ENCODE data around the gene PPFIBP2. TPM values are rescaled to one million over a fixed set of nuclear protein-coding genes. Genes with fewer than 3 reads are reported as not detected.
A peak's percentile ranks its signal among the peaks of the same experiment; 100 is the strongest.

The PPFIBP2 gene
- total RNA-seq, 1 experiment from 2014 or later = 1.2 TPM

DNA sequence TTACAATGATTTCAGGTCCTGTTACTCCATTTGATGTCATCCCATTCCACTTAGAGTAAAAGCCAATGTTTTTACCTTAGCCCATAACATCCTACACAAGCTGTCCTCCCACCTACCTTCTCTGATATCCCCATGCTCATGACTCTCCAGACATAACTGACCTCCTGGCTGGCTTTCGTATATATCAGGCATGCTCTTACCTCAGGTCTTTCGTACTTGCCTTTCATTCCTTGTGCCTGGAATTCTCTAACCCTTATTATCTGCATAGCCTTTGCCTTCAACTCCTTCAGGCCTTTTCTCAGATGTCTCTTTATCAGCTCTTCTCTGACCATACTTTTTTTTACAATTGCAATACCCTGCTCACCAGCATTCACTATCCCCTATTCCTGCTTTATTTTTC lies 169.8 kb downstream of the PPFIBP2 start:
- no peak for DNase-seq (ENCODE audit: low read depth)

DNA sequence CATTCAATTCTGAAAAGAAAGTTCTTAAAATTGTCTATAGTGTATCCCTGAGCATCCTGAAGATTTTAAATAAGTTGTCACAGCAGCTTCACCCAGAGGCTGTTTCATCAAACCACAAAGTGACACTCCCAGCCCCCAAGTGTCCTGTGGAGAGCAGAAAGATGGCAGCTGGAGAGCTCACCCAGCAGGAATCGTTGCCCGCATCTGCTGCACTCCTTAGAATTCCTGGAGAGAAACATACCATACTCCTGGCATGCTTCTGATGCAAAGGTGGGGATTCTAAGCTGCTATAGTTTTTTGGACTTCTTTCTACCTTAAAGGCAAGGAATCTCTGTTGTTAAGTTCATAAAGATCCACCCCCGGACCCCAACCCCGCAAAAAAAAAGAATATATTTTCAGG lies 173.0 kb downstream of the PPFIBP2 start:
- no peak for DNase-seq (ENCODE audit: low read depth)

DNA sequence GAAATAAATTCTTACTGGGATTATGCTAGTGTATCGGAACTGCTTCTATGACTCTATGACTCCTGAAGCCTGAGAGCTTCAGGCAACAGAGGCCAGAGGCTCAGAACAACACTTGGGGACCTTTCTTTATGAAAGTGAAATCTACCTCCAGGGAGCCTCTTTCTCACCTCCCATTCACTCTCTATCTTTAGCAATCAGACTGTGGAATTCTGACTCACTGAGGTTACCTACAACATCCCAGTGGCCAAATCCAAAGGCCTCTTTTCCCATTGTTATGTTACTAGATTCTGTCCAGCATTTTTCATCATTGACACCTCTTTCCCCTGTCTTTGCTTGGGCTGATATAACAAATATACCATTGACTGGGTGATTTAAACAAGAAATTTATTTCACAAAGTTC lies 173.6 kb downstream of the PPFIBP2 start:
- DNase-seq (ENCODE audit: low read depth) = no peak

DNA sequence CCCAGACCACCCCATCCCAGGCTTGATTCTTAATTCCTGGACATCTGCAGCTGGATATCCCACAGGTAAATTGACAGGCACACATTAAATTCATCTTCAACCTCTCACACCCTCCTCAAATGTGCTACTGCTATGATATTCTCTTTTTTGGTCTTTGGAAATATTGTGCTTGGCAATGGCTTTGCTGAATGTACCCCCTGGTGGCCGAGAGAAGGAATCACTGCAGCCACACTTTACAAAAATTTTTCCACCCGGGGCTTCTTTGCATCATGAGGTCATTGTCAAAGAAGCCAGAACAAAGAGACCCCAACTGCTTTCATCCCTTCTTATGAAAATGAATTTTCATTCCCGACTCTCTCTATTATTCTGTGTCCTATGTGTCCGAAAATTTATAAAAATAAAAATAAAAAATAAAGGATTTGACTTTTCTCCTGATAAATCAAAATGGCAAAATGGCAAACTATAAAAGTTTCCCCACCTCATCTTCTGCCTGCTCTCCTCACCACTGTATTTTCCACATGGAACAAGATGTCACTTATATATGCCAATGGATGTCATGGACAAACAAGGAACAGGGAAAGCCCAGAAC lies 174.5 kb downstream of the PPFIBP2 start:
- DNase-seq (ENCODE audit: low read depth) = no peak

DNA sequence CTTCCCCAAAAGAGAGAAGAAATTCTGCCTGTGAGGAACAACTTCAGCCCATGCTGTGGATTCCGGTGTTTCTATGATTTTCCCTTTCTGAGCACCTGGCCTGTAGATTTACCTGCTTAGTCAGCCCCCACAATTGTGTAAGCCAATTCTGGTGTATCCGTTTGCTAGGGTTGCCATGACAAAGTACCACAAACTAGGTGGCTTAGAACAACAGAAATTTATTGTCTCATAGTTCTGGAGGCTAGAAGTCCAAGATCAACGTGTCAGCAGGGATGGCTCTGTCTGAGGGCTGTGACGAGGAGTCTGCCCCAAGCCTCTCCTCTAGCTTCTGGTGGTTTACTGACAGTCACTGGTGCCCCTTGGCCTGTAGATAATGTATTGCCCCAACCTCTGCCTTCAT lies 175.4 kb downstream of the PPFIBP2 start:
- DNase-seq (ENCODE audit: low read depth) = no peak

DNA sequence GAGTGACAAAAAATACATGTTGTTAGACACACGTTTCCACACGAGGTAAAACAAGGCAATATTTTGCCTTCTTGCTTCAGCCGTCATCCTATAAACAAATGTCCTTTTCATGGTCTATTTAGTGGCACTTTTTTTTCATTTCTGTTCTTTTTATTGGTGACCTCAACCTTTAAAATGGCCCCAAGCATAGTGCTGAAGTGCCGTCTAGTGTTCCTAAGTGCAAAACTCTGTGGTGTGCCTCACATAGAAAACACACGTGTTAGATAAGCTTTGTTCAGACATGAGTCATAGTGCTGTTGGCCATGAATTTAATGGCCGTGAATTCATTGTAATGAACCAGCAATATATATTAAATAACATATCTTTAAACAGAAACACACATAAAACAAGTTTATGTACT lies 176.8 kb downstream of the PPFIBP2 start:
- no peak for DNase-seq (ENCODE audit: low read depth)

DNA sequence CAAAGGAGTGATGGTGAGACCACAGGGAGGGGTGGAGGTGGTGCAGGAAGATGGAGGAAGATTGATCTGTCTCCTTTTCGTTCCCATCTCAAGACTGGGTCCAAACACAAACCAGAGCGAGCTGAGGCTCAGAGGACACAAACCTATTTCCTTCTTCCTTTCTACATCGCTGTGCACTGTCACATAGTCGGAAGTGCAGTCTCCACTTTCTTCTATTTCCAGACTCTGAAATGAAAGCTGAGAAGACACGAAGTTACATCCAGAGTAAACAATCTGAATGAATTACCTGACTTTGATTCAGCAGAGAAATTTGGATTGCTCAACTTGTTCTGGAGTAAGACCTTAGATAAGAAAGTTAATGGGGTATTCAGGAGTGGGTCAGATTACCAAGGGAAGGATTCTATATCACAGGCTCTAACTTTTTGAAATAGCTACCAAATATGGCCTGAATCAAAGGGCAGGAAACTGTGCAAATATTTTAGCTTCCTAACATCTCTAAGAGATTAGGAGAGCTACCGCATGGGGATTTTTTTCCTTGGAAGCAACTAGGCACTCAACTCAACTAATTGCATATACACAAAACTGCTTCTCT lies 178.1 kb downstream of the PPFIBP2 start:
- DNase-seq (ENCODE audit: low read depth) = no peak

DNA sequence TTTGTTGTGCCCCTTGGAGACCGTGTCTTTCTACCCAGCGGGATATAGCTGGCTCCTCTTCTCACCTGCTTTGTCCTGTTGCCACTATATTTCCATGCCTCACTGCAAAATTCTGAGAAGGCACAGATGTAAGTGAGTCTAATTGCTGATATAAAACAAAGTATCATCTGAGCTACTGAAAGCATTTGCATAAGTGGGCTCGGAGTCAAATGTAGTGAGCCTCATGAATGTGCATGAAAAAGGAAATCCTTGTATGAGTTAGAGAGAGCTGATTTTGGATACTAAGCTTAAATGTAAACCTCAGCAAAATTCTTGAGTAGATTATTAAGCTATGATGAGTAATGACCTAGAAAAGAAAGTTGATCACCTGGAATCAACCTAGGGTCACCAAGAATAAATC lies 178.6 kb downstream of the PPFIBP2 start:
- no peak for DNase-seq (ENCODE audit: low read depth)

DNA sequence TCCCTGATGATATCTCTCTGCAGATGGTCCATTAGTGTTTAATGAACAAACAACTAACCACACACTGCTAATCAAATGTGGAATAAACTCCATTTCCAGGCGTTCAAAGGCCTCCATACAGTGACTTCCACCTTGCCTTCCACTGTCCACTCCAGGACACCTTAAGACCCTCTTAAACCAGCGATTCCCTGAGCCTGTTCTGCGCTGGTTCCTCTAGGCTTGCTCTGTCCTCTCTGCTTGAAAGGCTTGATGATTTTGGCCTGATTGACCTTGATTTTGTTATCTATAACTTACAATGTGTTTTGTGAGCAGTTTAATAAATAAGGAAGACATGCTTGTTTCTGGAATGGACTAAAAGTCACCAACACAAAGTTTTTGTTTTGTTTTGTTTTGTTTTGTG lies 180.4 kb downstream of the PPFIBP2 start:
- DNase-seq (ENCODE audit: low read depth) = no peak

DNA sequence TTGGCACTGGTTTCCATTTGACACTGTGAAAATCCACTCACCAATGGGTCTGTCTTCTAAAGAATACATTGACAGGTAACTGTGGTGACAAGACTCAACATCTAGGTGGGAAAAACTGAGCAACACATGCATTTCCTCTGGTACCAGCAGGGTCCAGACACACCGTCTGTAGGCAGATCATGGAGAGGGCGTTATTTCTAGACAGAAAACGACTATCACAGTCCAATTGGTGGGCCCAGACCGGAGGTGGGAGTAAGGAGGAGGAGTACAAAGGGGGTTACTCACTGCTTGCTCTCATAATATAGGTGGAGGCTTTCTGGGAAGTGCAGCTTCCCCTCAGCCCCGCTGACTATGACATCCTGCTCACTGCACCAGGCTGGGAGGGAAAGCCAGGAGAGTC lies 182.6 kb downstream of the PPFIBP2 start:
- peak; percentile 36 for DNase-seq (ENCODE audit: low read depth)

Other genes with a start within 250 kb of the PPFIBP2 start
- 0.20 TPM in 1 of 2 replicates, not detected in the other for gene OLFML1, start 28.5 kb upstream of the PPFIBP2 start, total RNA-seq (2014; rRNA removed; shearing (Covaris generic))
- gene CYB5R2, start 159.5 kb downstream of the PPFIBP2 start, total RNA-seq (2014; rRNA removed; shearing (Covaris generic)) = 1.9 and 5.7 TPM in 2 replicates
- gene OVCH2, start 192.5 kb downstream of the PPFIBP2 start, total RNA-seq (2014; rRNA removed; shearing (Covaris generic)) = not detected in 2 replicates

All from HT1080 (cell line).